Liver (tissue), 9 donors: Measurements from ENCODE around the gene PHF2. TPM values are rescaled to one million over a fixed set of nuclear protein-coding genes. Genes with fewer than 3 reads are reported as not detected.

Experiments used
- DNase-seq: peaks from one replicate; pipeline ENCODE4 v3.0.0-alpha.2; 2017; ENCODE audit warnings: low spot score
- H3K27ac ChIP-seq, 2 donors: one replicate each; pipeline ENCODE4 v1.7.0; 2013; ENCODE audit warnings: inconsistent platforms in 2 of 2, low read length in 2 of 2, control low read depth in 1 of 2, low read depth in 1 of 2, mild to moderate bottlenecking in 1 of 2
- H3K27me3 ChIP-seq, 4 donors: one replicate each; pipeline versions ENCODE4 v1.6.1 to v1.7.0; 2013; ENCODE audit warnings: low read length in 3 of 4, inconsistent platforms in 1 of 4, mild to moderate bottlenecking in 1 of 4, moderate library complexity in 1 of 4; ENCODE audit not compliant: control insufficient read depth in 4 of 4, insufficient read depth in 4 of 4
- H3K36me3 ChIP-seq, 4 donors: one replicate each; pipeline versions ENCODE4 v1.6.1 to v1.7.0; 2013; ENCODE audit warnings: low read length in 3 of 4, mild to moderate bottlenecking in 3 of 4, low read depth in 1 of 4, moderate library complexity in 1 of 4; ENCODE audit not compliant: control insufficient read depth in 4 of 4, insufficient read depth in 3 of 4
- H3K4me1 ChIP-seq, 4 donors: one replicate each; pipeline versions ENCODE4 v1.6.1 to v1.7.0; 2013; ENCODE audit warnings: low read length in 3 of 4, mild to moderate bottlenecking in 3 of 4, moderate library complexity in 1 of 4; ENCODE audit not compliant: control insufficient read depth in 4 of 4, insufficient read depth in 4 of 4
- H3K4me3 ChIP-seq, 3 donors: one replicate each; pipeline versions ENCODE4 v1.6.1 to v1.7.0; 2013; ENCODE audit warnings: low read length in 3 of 3, control low read depth in 1 of 3, low read depth in 1 of 3, mild to moderate bottlenecking in 1 of 3
- H3K9ac ChIP-seq, 2 donors: one replicate each; pipeline ENCODE4 v1.7.0; 2013; ENCODE audit warnings: low read length in 2 of 2, mild to moderate bottlenecking in 2 of 2, moderate library complexity in 2 of 2, control low read depth in 1 of 2, low read depth in 1 of 2
- H3K9me3 ChIP-seq, 4 donors: one replicate each; pipeline versions ENCODE4 v1.6.1 to v1.7.0; 2013; ENCODE audit warnings: low read length in 3 of 4; ENCODE audit not compliant: control insufficient read depth in 4 of 4
- EGR1 ChIP-seq, 2 donors: IDR thresholded peaks; 2 replicates each; pipeline ENCODE4 v1.6.1; 2016 to 2018; ENCODE audit warnings: antibody characterized with exemption in 2 of 2, low read depth in 2 of 2
- FOXA1 ChIP-seq: IDR thresholded peaks from 2 replicates; pipeline ENCODE4 v1.6.1; 2016; ENCODE audit warnings: antibody characterized with exemption
- FOXA2 ChIP-seq: IDR thresholded peaks from 2 replicates; pipeline ENCODE4 v1.6.1; 2016; ENCODE audit warnings: antibody characterized with exemption
- GABPA ChIP-seq, 2 donors: IDR thresholded peaks in 1 of 2; conservative IDR thresholded peaks in 1 of 2; 2 replicates each; pipeline ENCODE4 v1.6.1; 2016; ENCODE audit warnings: antibody characterized with exemption in 2 of 2, mild to moderate bottlenecking in 1 of 2, moderate library complexity in 1 of 2
- HNF4A ChIP-seq, 2 donors: conservative IDR thresholded peaks; 2 replicates each; pipeline ENCODE4 v1.6.1; 2016; ENCODE audit warnings: antibody characterized with exemption in 2 of 2, mild to moderate bottlenecking in 2 of 2
- HNF4G ChIP-seq: IDR thresholded peaks from 2 replicates; pipeline ENCODE4 v1.6.1; 2016; ENCODE audit warnings: antibody characterized with exemption
- JUND ChIP-seq, 2 donors: IDR thresholded peaks; 2 replicates each; pipeline ENCODE4 v1.6.1; 2016; ENCODE audit warnings: antibody characterized with exemption in 2 of 2
- NR2F2 ChIP-seq: IDR thresholded peaks from 2 replicates; pipeline ENCODE4 v1.6.1; 2016; ENCODE audit warnings: antibody characterized with exemption
- RAD21 ChIP-seq, 2 donors: IDR thresholded peaks; 2 replicates each; pipeline ENCODE4 v1.6.1; 2016; ENCODE audit warnings: antibody characterized with exemption in 2 of 2, mild to moderate bottlenecking in 2 of 2
- RXRA ChIP-seq, 2 donors: IDR thresholded peaks; 2 replicates each; pipeline ENCODE4 v1.6.1; 2017 to 2018; ENCODE audit warnings: antibody characterized with exemption in 2 of 2, mild to moderate bottlenecking in 1 of 2
- SP1 ChIP-seq: IDR thresholded peaks from 2 replicates; pipeline ENCODE4 v1.6.1; 2018; ENCODE audit warnings: antibody characterized with exemption, mild to moderate bottlenecking
- TAF1 ChIP-seq: conservative IDR thresholded peaks from 2 replicates; pipeline ENCODE4 v1.6.1; 2016; ENCODE audit warnings: antibody characterized with exemption, mild to moderate bottlenecking
- YY1 ChIP-seq: IDR thresholded peaks from 2 replicates; pipeline ENCODE4 v1.6.1; 2016; ENCODE audit warnings: antibody characterized with exemption, mild to moderate bottlenecking
- WGBS: extraction: QIAGEN DNeasy Blood & Tissue Kit; methylation state at CpG from one replicate; pipeline ENCODE4 v1.1.7; 2013; 5-methylcytosine and 5-hydroxymethylcytosine counted together
- polyA plus RNA-seq, 2 donors: library from polyadenylated mRNA; stranded (reverse) in 1 of 2; unstranded in 1 of 2; fragments of 200-250 nt in 1 of 2; fragments of >200 nt in 1 of 2; fragmentation: Nextera tagmentation in 1 of 2; extraction: Ambion mirVana in 1 of 2; gene quantifications; one replicate each; pipeline versions ENCODE4 v1.2.1 to v1.2.3, GENCODE V29; 2013 to 2015
- total RNA-seq, 2 donors: library from RNA; depleted of rRNA; stranded (reverse); fragments of >200 nt; gene quantifications; one replicate each; pipeline ENCODE4 v1.2.3, GENCODE V29; 2014
- TF ChIP-seq, protein P1 (sequence below): fragments of 150-350 bp; IDR thresholded peaks from 2 replicates; pipeline ENCODE4 v1.5.1; 2017; ENCODE audit warnings: improper control_type of control experiment, low read depth, low read length; ENCODE audit not compliant: missing input control
- TF ChIP-seq, protein P2 (sequence below): IDR thresholded peaks from 2 replicates; pipeline ENCODE4 v1.6.1; 2016; ENCODE audit warnings: antibody characterized with exemption, mild to moderate bottlenecking
- TF ChIP-seq, protein P3 (sequence below): IDR thresholded peaks from 2 replicates; pipeline ENCODE4 v1.6.1; 2016; ENCODE audit warnings: antibody characterized with exemption
- TF ChIP-seq, protein P4 (sequence below): IDR thresholded peaks from 2 replicates; pipeline ENCODE4 v1.6.1; 2016; ENCODE audit warnings: antibody characterized with exemption
- donor health status: healthy.
- donor health status: healthy.
- donor health status: healthy.
- donor health status: healthy.
- donor health status: healthy.

PHF2 gene
- total and polyA plus RNA-seq, 4 donors, result 2.3 to 8.6 (median 6.7) TPM

DNA sequence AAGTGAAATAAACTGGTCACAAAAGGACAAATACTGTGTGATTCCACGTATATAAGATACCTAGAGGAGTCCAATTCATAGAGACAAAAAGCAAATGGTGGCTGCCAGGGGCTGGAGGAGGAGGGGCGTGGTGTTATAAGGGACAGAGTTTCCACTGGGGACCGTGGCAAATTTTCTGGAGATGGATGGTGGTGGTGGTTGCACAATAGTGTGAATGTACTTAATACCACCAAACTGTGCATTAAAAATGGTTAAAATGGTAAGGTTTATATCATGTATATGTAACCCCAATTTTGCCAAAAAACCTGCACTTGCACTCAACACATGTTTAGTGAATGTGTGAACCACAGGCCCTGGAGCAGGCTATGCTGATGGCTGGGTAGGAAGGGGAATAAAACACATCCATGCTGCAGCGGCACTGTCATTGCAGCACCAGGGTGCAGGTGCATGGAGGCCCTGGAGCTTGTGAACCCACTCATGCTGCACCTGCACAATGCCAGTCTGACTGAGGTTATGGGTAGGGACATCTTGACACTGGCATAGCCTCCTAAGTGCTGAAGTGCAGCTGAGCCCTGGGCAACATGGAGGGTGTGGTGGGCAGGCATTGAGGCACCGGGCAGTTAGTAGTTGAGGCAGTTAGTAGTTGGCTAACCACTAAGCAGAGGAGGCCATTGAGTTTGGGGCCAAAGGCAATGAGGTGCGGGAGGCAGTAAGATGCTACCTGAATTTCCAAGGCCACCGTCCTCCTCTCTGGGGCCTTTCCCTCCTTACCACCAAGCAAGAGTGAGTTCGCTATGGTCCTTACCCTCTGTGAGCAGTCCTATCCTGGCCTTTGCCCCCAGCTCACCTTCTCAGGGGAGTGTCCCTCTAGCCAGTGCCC is 3.5 kb upstream of the PHF2 start:
- Histone ChIP-seq H3K27me3 (no peaks in the 10 kb centered on the region), H3K27ac (no peak overlapping the region), H3K4me1 (peaks cover 5 to 17% (median 12%) of the 10 kb centered on the region in 4 donors), H3K36me3 (no peaks in the 10 kb centered on the region), H3K9me3 (peaks cover 0 to 4% (median 0%) of the 10 kb centered on the region in 4 donors), H3K4me3 (no peak overlapping the region), H3K9ac (no peak overlapping the region)
- TF ChIP-seq HNF4G (no peak), JUND (IDR thresholded peaks at IDR 0.05) (no peak), RXRA (IDR thresholded peaks at IDR 0.05) (no peak)
- TF ChIP-seq, protein P1, sequence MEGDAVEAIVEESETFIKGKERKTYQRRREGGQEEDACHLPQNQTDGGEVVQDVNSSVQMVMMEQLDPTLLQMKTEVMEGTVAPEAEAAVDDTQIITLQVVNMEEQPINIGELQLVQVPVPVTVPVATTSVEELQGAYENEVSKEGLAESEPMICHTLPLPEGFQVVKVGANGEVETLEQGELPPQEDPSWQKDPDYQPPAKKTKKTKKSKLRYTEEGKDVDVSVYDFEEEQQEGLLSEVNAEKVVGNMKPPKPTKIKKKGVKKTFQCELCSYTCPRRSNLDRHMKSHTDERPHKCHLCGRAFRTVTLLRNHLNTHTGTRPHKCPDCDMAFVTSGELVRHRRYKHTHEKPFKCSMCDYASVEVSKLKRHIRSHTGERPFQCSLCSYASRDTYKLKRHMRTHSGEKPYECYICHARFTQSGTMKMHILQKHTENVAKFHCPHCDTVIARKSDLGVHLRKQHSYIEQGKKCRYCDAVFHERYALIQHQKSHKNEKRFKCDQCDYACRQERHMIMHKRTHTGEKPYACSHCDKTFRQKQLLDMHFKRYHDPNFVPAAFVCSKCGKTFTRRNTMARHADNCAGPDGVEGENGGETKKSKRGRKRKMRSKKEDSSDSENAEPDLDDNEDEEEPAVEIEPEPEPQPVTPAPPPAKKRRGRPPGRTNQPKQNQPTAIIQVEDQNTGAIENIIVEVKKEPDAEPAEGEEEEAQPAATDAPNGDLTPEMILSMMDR, result no peak
- TF ChIP-seq, protein P2, sequence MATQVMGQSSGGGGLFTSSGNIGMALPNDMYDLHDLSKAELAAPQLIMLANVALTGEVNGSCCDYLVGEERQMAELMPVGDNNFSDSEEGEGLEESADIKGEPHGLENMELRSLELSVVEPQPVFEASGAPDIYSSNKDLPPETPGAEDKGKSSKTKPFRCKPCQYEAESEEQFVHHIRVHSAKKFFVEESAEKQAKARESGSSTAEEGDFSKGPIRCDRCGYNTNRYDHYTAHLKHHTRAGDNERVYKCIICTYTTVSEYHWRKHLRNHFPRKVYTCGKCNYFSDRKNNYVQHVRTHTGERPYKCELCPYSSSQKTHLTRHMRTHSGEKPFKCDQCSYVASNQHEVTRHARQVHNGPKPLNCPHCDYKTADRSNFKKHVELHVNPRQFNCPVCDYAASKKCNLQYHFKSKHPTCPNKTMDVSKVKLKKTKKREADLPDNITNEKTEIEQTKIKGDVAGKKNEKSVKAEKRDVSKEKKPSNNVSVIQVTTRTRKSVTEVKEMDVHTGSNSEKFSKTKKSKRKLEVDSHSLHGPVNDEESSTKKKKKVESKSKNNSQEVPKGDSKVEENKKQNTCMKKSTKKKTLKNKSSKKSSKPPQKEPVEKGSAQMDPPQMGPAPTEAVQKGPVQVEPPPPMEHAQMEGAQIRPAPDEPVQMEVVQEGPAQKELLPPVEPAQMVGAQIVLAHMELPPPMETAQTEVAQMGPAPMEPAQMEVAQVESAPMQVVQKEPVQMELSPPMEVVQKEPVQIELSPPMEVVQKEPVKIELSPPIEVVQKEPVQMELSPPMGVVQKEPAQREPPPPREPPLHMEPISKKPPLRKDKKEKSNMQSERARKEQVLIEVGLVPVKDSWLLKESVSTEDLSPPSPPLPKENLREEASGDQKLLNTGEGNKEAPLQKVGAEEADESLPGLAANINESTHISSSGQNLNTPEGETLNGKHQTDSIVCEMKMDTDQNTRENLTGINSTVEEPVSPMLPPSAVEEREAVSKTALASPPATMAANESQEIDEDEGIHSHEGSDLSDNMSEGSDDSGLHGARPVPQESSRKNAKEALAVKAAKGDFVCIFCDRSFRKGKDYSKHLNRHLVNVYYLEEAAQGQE, result no peak
- DNase-seq, result no peak
- WGBS, result 95% methylated on average over 8 of the region's 8 CpGs

DNA sequence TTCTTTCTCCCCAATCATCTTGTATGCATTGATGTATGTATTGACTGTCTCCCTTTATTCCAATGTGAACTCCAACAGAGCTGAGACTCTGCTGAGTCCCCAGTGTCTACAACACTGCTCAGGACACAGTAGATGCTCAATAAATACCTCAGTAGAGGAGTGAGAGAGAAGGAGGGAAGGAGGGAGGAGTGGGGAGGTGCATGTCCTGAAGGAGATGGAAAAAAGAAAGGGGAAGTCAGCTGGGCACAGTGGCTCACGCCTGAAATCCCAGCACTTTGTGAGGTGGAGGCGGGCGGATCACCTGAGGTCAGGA is 2.9 kb upstream of the PHF2 start:
- Histone ChIP-seq H3K27ac (no peak overlapping the region), H3K4me3 (no peak overlapping the region), H3K9me3 (peaks cover 0 to 4% (median 0%) of the 10 kb centered on the region in 4 donors), H3K4me1 (peaks cover 5 to 23% (median 16%) of the 10 kb centered on the region in 4 donors), H3K36me3 (no peaks in the 10 kb centered on the region), H3K9ac (no peak overlapping the region), H3K27me3 (no peaks in the 10 kb centered on the region)
- 90% methylated on average over 3 of the region's 3 CpGs for WGBS
- TF ChIP-seq, protein P3, sequence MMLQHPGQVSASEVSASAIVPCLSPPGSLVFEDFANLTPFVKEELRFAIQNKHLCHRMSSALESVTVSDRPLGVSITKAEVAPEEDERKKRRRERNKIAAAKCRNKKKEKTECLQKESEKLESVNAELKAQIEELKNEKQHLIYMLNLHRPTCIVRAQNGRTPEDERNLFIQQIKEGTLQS, result no peak
- TF ChIP-seq HNF4A (conservative IDR thresholded peaks at IDR 0.05), result no peak
- TF ChIP-seq YY1, result no peak
- no peak for TF ChIP-seq GABPA (IDR thresholded peaks at IDR 0.05 in 1 of 2, conservative IDR thresholded peaks at IDR 0.05 in 1 of 2)
- no peak for TF ChIP-seq JUND (IDR thresholded peaks at IDR 0.05)
- TF ChIP-seq EGR1 (IDR thresholded peaks at IDR 0.05; ENCODE audit: low read depth in 2 of 2), result no peak
- TF ChIP-seq FOXA2, result no peak
- no peak for TF ChIP-seq HNF4G
- TF ChIP-seq, protein P1, result no peak
- no peak for TF ChIP-seq NR2F2
- TF ChIP-seq SP1, result no peak
- TF ChIP-seq, protein P4, sequence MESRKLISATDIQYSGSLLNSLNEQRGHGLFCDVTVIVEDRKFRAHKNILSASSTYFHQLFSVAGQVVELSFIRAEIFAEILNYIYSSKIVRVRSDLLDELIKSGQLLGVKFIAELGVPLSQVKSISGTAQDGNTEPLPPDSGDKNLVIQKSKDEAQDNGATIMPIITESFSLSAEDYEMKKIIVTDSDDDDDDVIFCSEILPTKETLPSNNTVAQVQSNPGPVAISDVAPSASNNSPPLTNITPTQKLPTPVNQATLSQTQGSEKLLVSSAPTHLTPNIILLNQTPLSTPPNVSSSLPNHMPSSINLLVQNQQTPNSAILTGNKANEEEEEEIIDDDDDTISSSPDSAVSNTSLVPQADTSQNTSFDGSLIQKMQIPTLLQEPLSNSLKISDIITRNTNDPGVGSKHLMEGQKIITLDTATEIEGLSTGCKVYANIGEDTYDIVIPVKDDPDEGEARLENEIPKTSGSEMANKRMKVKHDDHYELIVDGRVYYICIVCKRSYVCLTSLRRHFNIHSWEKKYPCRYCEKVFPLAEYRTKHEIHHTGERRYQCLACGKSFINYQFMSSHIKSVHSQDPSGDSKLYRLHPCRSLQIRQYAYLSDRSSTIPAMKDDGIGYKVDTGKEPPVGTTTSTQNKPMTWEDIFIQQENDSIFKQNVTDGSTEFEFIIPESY, result no peak
- TF ChIP-seq FOXA1, result no peak
- no peak for TF ChIP-seq RAD21 (IDR thresholded peaks at IDR 0.05)
- TF ChIP-seq, protein P2, result no peak
- TF ChIP-seq TAF1, result no peak
- no peak for DNase-seq
